DND-41 (cell line): ENCODE results near the gene PXMP4.

ENCODE experiments used
- ATAC-seq: fragments of 200-7000 bp; cut with Tn5 transposase; 3 replicates; pipeline ENCODE4 v1.9.1; 2021; ENCODE audit warnings: low read depth; ENCODE audit not compliant: insufficient read depth
- DNase-seq: peaks from one replicate; pipeline ENCODE4 v3.0.0-alpha.2; 2020
- H2AFZ ChIP-seq: 2 replicates; pipeline ENCODE4 v1.6.0; 2012; ENCODE audit warnings: low read depth, low read length
- H3K27ac ChIP-seq: 2 replicates; pipeline ENCODE4 v1.5.1; 2012; ENCODE audit warnings: low read length, inconsistent platforms
- H3K27me3 ChIP-seq: fragments of 200-600 bp; sonication (generic); 2 replicates; pipeline ENCODE4 v1.6.0; 2012; ENCODE audit warnings: low read length, mild to moderate bottlenecking, inconsistent platforms; ENCODE audit not compliant: insufficient read depth, poor library complexity
- H3K36me3 ChIP-seq: 2 replicates; pipeline ENCODE4 v1.5.1; 2012; ENCODE audit warnings: low read length, inconsistent platforms; ENCODE audit not compliant: insufficient read depth
- H3K4me1 ChIP-seq: 2 replicates; pipeline ENCODE4 v1.5.1; 2012; ENCODE audit warnings: mild to moderate bottlenecking, low read length; ENCODE audit not compliant: insufficient read depth
- H3K4me2 ChIP-seq: 2 replicates; pipeline ENCODE4 v1.6.0; 2012; ENCODE audit warnings: mild to moderate bottlenecking, moderate library complexity, low read length, inconsistent platforms; ENCODE audit not compliant: insufficient read depth
- H3K4me3 ChIP-seq, 2 experiments: fragments of 200-600 bp in 1 of 2; shearing (Covaris generic) in 1 of 2; 2 replicates each; pipeline ENCODE4 v1.5.1; 2012 to 2016; ENCODE audit warnings: inconsistent platforms in 2 of 2, low read length in 2 of 2, mild to moderate bottlenecking in 2 of 2, low read depth in 1 of 2, moderate library complexity in 1 of 2
- H3K79me2 ChIP-seq: 2 replicates; pipeline ENCODE4 v1.6.0; 2012; ENCODE audit warnings: low read length, inconsistent platforms; ENCODE audit not compliant: insufficient read depth
- H3K9ac ChIP-seq: 2 replicates; pipeline ENCODE4 v1.6.0; 2012; ENCODE audit warnings: low read depth, mild to moderate bottlenecking, inconsistent platforms, low read length, moderate library complexity
- H3K9me3 ChIP-seq: 2 replicates; pipeline ENCODE4 v1.5.1; 2012; ENCODE audit warnings: low read length, moderate library complexity, mild to moderate bottlenecking, inconsistent platforms; ENCODE audit not compliant: insufficient read depth, severe bottlenecking
- H4K20me1 ChIP-seq: 2 replicates; pipeline ENCODE4 v1.6.0; 2012; ENCODE audit warnings: low read length; ENCODE audit not compliant: insufficient read depth
- CTCF ChIP-seq: IDR thresholded peaks from 2 replicates; pipeline ENCODE4 v1.5.1; 2012; ENCODE audit warnings: borderline replicate concordance, low read length, moderate library complexity, mild to moderate bottlenecking; ENCODE audit not compliant: poor library complexity, severe bottlenecking; ENCODE audit errors: extremely low read depth
- EZH2 ChIP-seq: IDR thresholded peaks from 3 replicates; pipeline ENCODE4 v1.6.1; 2012; ENCODE audit warnings: borderline replicate concordance, low read depth, mild to moderate bottlenecking, moderate library complexity, low read length, inconsistent platforms; ENCODE audit not compliant: severe bottlenecking

Gene PXMP4

DNA sequence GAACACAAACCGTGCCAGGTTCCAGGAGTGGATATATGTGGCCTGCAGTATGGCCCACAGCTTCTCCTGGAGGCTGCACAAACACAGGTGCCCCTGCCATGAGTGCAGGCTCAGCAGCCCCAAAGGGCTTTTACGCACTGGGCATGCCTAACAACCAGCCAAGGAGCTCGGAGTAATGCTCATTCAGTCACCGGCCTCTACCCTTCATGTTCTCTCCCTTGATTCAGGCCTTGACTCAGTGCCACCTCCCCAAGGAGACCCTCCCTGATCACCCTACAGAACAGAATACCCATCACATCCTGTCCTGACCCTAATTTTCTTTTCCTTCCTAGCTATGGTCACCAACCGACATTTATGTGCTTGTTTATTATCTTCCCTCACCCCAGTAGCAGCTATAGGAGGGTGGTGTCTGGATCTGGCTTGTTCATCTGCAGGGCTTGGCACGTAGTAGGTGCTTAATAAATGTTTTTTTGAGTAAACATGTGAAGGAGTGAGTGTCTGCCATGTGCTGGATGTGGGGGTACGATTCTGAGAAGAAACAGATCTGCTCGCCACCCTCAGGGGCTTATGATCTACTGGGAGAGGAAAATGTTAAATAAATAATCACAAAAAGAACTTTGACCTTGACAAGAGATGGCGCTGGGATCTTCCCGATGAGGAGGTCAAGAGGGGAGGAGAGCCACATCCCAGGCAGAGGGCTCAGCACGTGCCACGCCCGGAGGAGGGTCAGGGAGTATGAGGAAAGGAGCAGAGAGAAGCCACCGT, 9.2 kb downstream of the PXMP4 start:
- Histone ChIP-seq H3K27ac (no peak overlapping the region), H4K20me1 (no peaks in the 10 kb centered on the region), H3K36me3 (peaks cover 43% of the 10 kb centered on the region), H3K9ac (no peak overlapping the region), H3K27me3 (no peaks in the 10 kb centered on the region), H3K79me2 (no peaks in the 10 kb centered on the region), H3K4me3 (no peak overlapping the region), H3K4me1 (no peaks in the 10 kb centered on the region), H2AFZ (no peak overlapping the region), H3K4me2 (no peak overlapping the region), H3K9me3 (no peaks in the 10 kb centered on the region)
- TF ChIP-seq CTCF (no peak), EZH2 (no peak)
- ATAC-seq (no peak), DNase-seq (no peak)

DNA sequence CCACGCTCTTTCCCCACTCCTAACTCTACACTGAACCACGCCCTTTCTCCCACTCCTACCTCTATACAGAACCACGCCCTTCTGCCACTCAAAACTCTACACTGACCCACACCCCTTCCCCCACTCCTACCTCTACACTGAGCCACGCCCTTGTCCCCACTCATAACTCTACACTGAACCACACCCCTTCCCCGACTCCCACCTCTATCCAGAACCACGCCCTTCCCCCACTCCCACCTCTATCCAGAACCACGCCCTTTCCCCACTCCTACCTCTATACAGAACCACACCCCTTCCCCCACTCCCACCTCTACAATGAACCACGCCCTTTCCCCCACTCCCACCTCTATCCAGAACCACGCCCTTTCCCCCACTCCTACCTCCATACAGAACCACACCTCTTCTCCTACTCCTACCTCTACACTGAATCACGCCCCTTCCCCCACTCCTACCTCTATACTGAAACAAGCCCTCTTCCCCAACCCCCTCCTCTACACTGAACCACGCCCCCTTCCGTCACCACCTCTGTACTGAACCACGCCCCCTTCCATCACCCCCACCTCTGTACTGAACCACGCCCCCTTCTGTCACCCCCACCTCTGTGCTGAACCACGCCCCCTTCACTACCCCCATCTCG, 10.1 kb downstream of the PXMP4 start:
- Histone ChIP-seq H3K4me1 (no peaks in the 10 kb centered on the region), H3K79me2 (no peaks in the 10 kb centered on the region), H3K27me3 (no peaks in the 10 kb centered on the region), H3K9me3 (no peaks in the 10 kb centered on the region), H3K4me3 (no peak overlapping the region), H3K4me2 (no peak overlapping the region), H3K36me3 (peaks cover 43% of the 10 kb centered on the region), H4K20me1 (no peaks in the 10 kb centered on the region), H3K9ac (no peak overlapping the region), H2AFZ (no peak overlapping the region), H3K27ac (no peak overlapping the region)
- TF ChIP-seq CTCF (no peak), EZH2 (no peak)
- DNase-seq = no peak
- no peak for ATAC-seq

GRCh38 chr20:33709398-33709797, 10.7 kb downstream of the PXMP4 start:
- H3K4me1 ChIP-seq = no peaks in the 10 kb centered on the region
- H3K27ac ChIP-seq = no peak overlapping the region
- H3K27me3 ChIP-seq = no peaks in the 10 kb centered on the region
- no peak overlapping the region for H2AFZ ChIP-seq
- no peaks in the 10 kb centered on the region for H3K79me2 ChIP-seq
- H3K9me3 ChIP-seq = no peaks in the 10 kb centered on the region
- no peaks in the 10 kb centered on the region for H4K20me1 ChIP-seq
- H3K4me3 ChIP-seq = no peak overlapping the region
- H3K36me3 ChIP-seq = peaks cover 44% of the 10 kb centered on the region
- DNase-seq (no peak), ATAC-seq (no peak)
- no peak overlapping the region for H3K4me2 ChIP-seq
- H3K9ac ChIP-seq = no peak overlapping the region
- TF ChIP-seq EZH2 (no peak), CTCF (no peak)
